Measurements from ENCODE around the gene ARGLU1.

Gene ARGLU1

DNA sequence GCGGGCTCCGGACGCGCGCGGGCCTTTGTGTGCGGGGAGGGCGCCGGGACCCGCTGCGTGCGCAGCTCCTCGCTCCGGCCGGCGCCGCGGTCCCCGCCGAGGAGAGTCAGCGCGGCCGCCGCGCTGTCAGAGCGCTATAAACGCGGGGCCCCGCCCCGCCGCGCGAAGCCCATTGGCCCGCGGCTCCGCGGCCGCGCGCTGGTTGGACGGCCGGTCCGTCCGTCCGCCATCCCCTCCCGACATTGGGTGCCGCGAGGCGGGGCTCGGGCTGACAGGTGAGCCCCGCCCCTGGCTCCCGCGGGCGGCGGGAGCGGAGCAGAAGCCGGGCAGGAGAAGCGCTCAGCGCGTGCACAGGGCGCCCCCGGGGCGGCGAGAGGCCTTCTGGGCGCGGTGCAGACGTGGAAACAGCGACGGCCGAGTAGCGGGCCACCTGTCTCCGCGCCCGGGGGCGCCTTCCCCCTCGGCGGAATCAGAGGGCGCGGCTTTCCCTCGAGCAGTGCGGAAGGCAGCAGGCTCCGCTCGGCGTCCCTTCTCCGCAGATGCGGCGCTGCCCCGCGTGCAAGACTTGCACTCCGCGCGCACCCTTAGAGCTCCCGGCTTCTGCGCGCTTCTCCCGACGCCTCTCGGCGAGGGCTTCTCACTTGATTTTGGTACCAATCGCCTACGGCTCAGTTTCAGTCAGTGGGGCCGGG is 32.2 kb downstream of the ARGLU1 start, which contains the start of gene EFNB2:
Gene EFNB2, minus strand, starts transcription at position 111 of the 692 bp plus-strand sequence. CDS start 698 bp downstream, outside the sequence.
- ChIA-PET POLR2A (no interaction called here), CTCF (interaction anchor here (0.7 to 2.5 kb wide), 15 partner anchors 11 to 1964 kb away, joined by 3 to 13 read pairs (median 4); partner anchors contain the start of gene ARGLU1)
- Histone ChIP-seq H3K27ac (ENCODE audit: insufficient read depth in 1 of 2, low read depth in 1 of 2, low read length in 2 of 2, poor library complexity in 1 of 2, severe bottlenecking in 2 of 2) (no peak within 1 kb of the TSS), H3K27me3 (replicated peaks in 2 of 5; ENCODE audit: control insufficient read depth in 4 of 5, insufficient read depth in 5 of 5, low read length in 4 of 5) (peaks cover 3 to 42% (median 25%) of the 10 kb centered on the region in 5 experiments), H3K36me3 (ENCODE audit: control insufficient read depth in 4 of 4, insufficient read depth in 4 of 4, low read length in 3 of 4) (peaks cover 0 to 3% (median under 1%) of the 10 kb centered on the region in 4 experiments), H3K9me3 (ENCODE audit: control extremely low read depth in 1 of 5, control insufficient read depth in 4 of 5, insufficient read depth in 2 of 5, low read depth in 1 of 5, low read length in 4 of 5) (no peaks in the 10 kb centered on the region), H3K4me3 (ENCODE audit: control insufficient read depth in 1 of 7, extremely low read depth in 1 of 7, insufficient read depth in 4 of 7, low read depth in 2 of 7, low read length in 6 of 7) (peak within 1 kb of the TSS; percentile 57 to 80 (median 66)), H3K4me1 (ENCODE audit: control extremely low read depth in 1 of 4, control insufficient read depth in 4 of 4, insufficient read depth in 4 of 4, low read length in 3 of 4) (peaks cover 1 to 37% (median 33%) of the 10 kb centered on the region in 4 experiments)
- peak; percentile 87 to 92 (median 92) for DNase-seq
- under 1% methylated on average over 99 of the region's 102 CpGs for WGBS (ENCODE audit: insufficient coverage)

DNA sequence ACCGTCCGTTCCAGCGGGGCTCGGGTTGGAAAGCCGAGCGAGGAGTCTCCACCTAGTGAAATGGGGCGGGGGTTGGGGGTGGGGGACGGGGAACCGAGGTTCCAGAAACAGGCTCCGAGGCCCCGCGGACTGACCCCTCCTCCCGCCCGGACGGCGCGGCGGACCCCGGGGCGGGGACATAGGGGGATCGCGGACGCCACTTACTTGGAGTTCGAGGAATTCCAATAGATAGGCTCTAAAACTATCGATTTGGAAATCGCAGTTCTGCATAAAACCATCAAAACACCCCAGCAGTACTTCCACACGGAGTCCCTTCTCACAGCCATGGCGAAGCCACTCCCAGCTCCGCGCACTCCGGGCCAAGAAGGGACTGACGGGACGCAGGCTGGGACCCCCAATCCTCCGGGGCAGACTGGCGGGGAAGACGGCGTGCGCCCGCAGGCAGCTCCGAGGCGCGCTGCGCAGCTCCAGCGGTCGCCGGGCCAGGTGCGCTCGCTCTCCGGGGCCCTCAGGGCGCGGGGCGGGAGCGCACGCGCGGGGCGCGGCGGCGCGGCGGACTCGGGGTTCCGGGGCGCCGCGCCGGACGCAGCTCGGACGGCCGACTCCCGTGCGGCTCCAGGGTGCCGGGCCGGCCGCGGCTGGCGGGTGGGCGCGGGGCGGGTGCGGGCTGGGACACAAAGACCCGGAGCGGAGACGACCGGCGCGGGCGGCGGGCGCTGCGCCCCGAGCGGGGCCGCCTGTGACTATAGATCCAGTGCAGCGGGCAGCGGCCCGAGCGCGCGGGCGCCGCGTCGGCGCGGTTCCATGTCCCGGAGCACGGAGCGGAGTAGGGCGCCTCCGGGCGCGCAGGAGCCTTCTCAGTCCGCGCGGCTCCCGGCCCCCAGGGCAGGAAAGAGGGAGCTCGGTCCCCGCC is 33.0 kb downstream of the ARGLU1 start:
- under 1% methylated on average over 92 of the region's 121 CpGs for WGBS (ENCODE audit: insufficient coverage)
- Histone ChIP-seq H3K27me3 (replicated peaks in 2 of 5; ENCODE audit: control insufficient read depth in 4 of 5, insufficient read depth in 5 of 5, low read length in 4 of 5) (peaks cover 3 to 45% (median 26%) of the 10 kb centered on the region in 5 experiments), H3K9me3 (ENCODE audit: control extremely low read depth in 1 of 5, control insufficient read depth in 4 of 5, insufficient read depth in 2 of 5, low read depth in 1 of 5, low read length in 4 of 5) (no peaks in the 10 kb centered on the region), H3K36me3 (ENCODE audit: control insufficient read depth in 4 of 4, insufficient read depth in 4 of 4, low read length in 3 of 4) (no peaks in the 10 kb centered on the region), H3K27ac (ENCODE audit: insufficient read depth in 1 of 2, low read depth in 1 of 2, low read length in 2 of 2, poor library complexity in 1 of 2, severe bottlenecking in 2 of 2) (no peak overlapping the region), H3K4me3 (ENCODE audit: control insufficient read depth in 1 of 7, extremely low read depth in 1 of 7, insufficient read depth in 4 of 7, low read depth in 2 of 7, low read length in 6 of 7) (peak overlapping the region; percentile 57 to 80 (median 66)), H3K4me1 (ENCODE audit: control extremely low read depth in 1 of 4, control insufficient read depth in 4 of 4, insufficient read depth in 4 of 4, low read length in 3 of 4) (peaks cover 1 to 37% (median 33%) of the 10 kb centered on the region in 4 experiments)
- ChIA-PET POLR2A (no interaction called here), CTCF (interaction anchor here (0.6 to 2.5 kb wide), 5 partner anchors 12 to 1963 kb away, joined by 3 to 8 read pairs (median 4); no protein-coding TSS in a partner anchor)
- DNase-seq = peak in 2 of 3 donors; percentile 34 to 50

DNA sequence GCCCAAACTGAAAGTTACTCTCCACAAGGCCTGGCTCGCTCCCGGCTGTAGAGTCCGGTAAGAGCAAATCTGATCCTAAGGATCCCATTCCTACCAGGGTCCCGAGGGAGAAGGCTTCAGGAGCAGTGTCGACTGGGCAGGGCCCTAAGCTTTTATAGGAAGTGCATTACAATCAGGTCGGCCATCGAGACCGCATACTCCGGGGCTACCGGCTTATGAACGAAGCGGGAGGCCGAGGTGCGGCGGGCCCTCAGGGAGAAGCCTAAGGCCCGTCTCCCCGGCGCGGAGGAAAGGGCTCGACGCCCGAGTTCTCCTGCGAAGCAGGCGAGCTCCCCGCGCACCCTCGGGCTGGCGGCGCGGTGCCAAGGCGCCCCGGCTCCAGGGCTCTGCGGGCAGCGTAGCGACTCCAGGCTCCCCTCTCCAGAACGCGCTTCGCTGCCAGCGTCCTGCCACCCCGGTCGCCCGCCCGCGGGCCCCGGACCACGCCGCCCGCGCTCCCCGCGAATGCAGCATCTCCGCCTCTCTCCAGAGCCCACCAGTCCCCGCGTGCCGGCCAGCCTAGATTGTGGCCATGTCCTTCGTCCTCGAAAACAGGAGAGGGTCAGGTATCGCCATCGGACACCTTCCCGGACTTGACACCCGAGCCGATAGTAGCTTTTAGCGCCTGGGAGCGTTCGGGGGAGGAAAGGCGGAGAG is 33.8 kb downstream of the ARGLU1 start:
- Histone ChIP-seq H3K36me3 (ENCODE audit: control insufficient read depth in 4 of 4, insufficient read depth in 4 of 4, low read length in 3 of 4) (no peaks in the 10 kb centered on the region), H3K4me1 (ENCODE audit: control extremely low read depth in 1 of 4, control insufficient read depth in 4 of 4, insufficient read depth in 4 of 4, low read length in 3 of 4) (peaks cover 1 to 37% (median 33%) of the 10 kb centered on the region in 4 experiments), H3K9me3 (ENCODE audit: control extremely low read depth in 1 of 5, control insufficient read depth in 4 of 5, insufficient read depth in 2 of 5, low read depth in 1 of 5, low read length in 4 of 5) (no peaks in the 10 kb centered on the region), H3K27me3 (replicated peaks in 2 of 5; ENCODE audit: control insufficient read depth in 4 of 5, insufficient read depth in 5 of 5, low read length in 4 of 5) (peaks cover 3 to 49% (median 27%) of the 10 kb centered on the region in 5 experiments), H3K27ac (ENCODE audit: insufficient read depth in 1 of 2, low read depth in 1 of 2, low read length in 2 of 2, poor library complexity in 1 of 2, severe bottlenecking in 2 of 2) (no peak overlapping the region), H3K4me3 (ENCODE audit: control insufficient read depth in 1 of 7, extremely low read depth in 1 of 7, insufficient read depth in 4 of 7, low read depth in 2 of 7, low read length in 6 of 7) (peak overlapping the region in 5 of 7 experiments; percentile 44 to 80 (median 66))
- DNase-seq = peak in 2 of 3 donors; percentile 42 to 52
- WGBS (ENCODE audit: insufficient coverage) = 3% methylated on average over 57 of the region's 66 CpGs
- ChIA-PET CTCF (interaction anchor here (0.6 to 2.5 kb wide), 4 partner anchors 40 to 1963 kb away, joined by 3 to 8 read pairs (median 4); no protein-coding TSS in a partner anchor), POLR2A (no interaction called here)

DNA sequence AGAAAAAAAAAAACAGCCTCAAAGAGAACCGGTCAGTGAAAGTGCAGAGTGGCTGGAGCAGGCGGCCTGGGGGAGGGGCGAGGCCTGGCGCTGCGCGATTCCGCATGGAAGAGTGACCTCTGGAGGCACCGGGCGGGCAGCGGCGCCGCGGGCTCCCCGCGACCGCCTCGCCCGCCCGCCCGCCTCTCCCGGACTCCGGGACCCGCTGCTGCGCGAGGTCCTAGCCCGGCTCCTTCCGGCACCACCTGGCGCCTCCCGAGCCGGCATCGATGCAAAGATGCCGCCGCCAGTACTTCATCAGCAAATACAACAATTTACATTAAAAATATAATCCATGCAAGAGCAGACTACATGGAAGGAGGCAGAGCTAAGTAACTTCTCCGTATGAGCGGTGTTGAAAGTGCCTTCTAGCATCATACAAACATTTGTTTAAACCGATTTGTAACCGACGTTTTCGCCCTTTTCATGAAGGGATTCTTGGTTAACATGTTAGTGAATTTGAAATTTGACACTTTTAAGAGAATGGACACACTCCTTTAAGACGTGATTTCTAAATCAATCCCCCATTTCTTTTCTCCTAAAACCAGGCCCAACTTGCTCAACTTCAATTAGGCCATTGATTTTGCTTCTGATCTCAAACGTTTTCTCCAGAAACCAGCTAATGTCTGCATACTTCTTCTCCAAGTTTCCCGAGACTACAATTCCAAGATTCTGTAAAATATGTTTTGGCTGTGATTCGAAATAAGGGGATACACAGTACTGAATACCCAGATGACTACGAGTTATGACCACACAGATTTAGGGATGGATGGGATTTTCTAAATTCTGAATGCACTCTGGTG is 34.6 kb downstream of the ARGLU1 start:
- Histone ChIP-seq H3K4me3 (ENCODE audit: control insufficient read depth in 1 of 7, extremely low read depth in 1 of 7, insufficient read depth in 4 of 7, low read depth in 2 of 7, low read length in 6 of 7) (peak overlapping the region in 4 of 7 experiments; percentile 24 to 80 (median 70)), H3K4me1 (ENCODE audit: control extremely low read depth in 1 of 4, control insufficient read depth in 4 of 4, insufficient read depth in 4 of 4, low read length in 3 of 4) (peaks cover 1 to 37% (median 33%) of the 10 kb centered on the region in 4 experiments), H3K36me3 (ENCODE audit: control insufficient read depth in 4 of 4, insufficient read depth in 4 of 4, low read length in 3 of 4) (no peaks in the 10 kb centered on the region), H3K27me3 (replicated peaks in 2 of 5; ENCODE audit: control insufficient read depth in 4 of 5, insufficient read depth in 5 of 5, low read length in 4 of 5) (peaks cover 3 to 49% (median 33%) of the 10 kb centered on the region in 5 experiments), H3K27ac (ENCODE audit: insufficient read depth in 1 of 2, low read depth in 1 of 2, low read length in 2 of 2, poor library complexity in 1 of 2, severe bottlenecking in 2 of 2) (no peak overlapping the region), H3K9me3 (ENCODE audit: control extremely low read depth in 1 of 5, control insufficient read depth in 4 of 5, insufficient read depth in 2 of 5, low read depth in 1 of 5, low read length in 4 of 5) (no peaks in the 10 kb centered on the region)
- POLR2A ChIA-PET = no interaction called here
- 7% methylated on average over 25 of the region's 44 CpGs for WGBS (ENCODE audit: insufficient coverage)
- CTCF ChIA-PET = interaction anchor here (0.9 to 1.4 kb wide), 2 partner anchors 386 to 1961 kb away, joined by 3 to 4 read pairs; no protein-coding TSS in a partner anchor
- DNase-seq = peak in 2 of 3 donors; percentile 65 to 69

GRCh38 chr13:106532111-106532929 is 35.6 kb downstream of the ARGLU1 start:
- 29% methylated on average over 11 of the region's 18 CpGs for WGBS (ENCODE audit: insufficient coverage)
- Histone ChIP-seq H3K27ac (ENCODE audit: insufficient read depth in 1 of 2, low read depth in 1 of 2, low read length in 2 of 2, poor library complexity in 1 of 2, severe bottlenecking in 2 of 2) (no peak overlapping the region), H3K27me3 (replicated peaks in 2 of 5; ENCODE audit: control insufficient read depth in 4 of 5, insufficient read depth in 5 of 5, low read length in 4 of 5) (peaks cover 3 to 49% (median 39%) of the 10 kb centered on the region in 5 experiments), H3K36me3 (ENCODE audit: control insufficient read depth in 4 of 4, insufficient read depth in 4 of 4, low read length in 3 of 4) (no peaks in the 10 kb centered on the region), H3K4me3 (ENCODE audit: control insufficient read depth in 1 of 7, extremely low read depth in 1 of 7, insufficient read depth in 4 of 7, low read depth in 2 of 7, low read length in 6 of 7) (peak overlapping the region in 4 of 7 experiments; percentile 24 to 66 (median 46)), H3K9me3 (ENCODE audit: control extremely low read depth in 1 of 5, control insufficient read depth in 4 of 5, insufficient read depth in 2 of 5, low read depth in 1 of 5, low read length in 4 of 5) (no peaks in the 10 kb centered on the region), H3K4me1 (ENCODE audit: control extremely low read depth in 1 of 4, control insufficient read depth in 4 of 4, insufficient read depth in 4 of 4, low read length in 3 of 4) (peaks cover 1 to 37% (median 33%) of the 10 kb centered on the region in 4 experiments)
- ChIA-PET CTCF (interaction anchor here (0.6 to 1.1 kb wide), 4 partner anchors 9 to 1122 kb away, joined by 3 read pairs; no protein-coding TSS in a partner anchor), POLR2A (no interaction called here)
- peak in 1 of 3 donors; percentile 37 for DNase-seq
